Epithelial cell of prostate (primary cell): Measurements from ENCODE around the gene POU5F1.

Experiments
- DNase-seq: peaks from one replicate; pipeline ENCODE4 v3.0.0-alpha.2; 2011; ENCODE audit warnings: low read depth, low spot score
- H3K27ac ChIP-seq: fragments of 450-650 bp; 2 replicates; pipeline ENCODE4 v1.5.1; 2017; ENCODE audit warnings: mild to moderate bottlenecking

The POU5F1 gene

GRCh38 chr6:31118178-31118577 is 52.3 kb downstream of the POU5F1 start:
- H3K27ac ChIP-seq: no peak overlapping the region
- DNase-seq: no peak

GRCh38 chr6:31116661-31117385 is 53.7 kb downstream of the POU5F1 start:
- DNase-seq: no peak
- no peak overlapping the region for H3K27ac ChIP-seq

GRCh38 chr6:31115941-31116560 is 54.4 kb downstream of the POU5F1 start:
- DNase-seq: no peak
- peak overlapping the region; percentile 89 for H3K27ac ChIP-seq

- H3K27ac ChIP-seq: peak overlapping the region; percentile 89
- peak; percentile 40 for DNase-seq
These were observed 55.3 kb downstream of the POU5F1 start for GRCh38 chr6:31114970-31115849.

GRCh38 chr6:31114541-31114878 is 56.0 kb downstream of the POU5F1 start, which contains the start of gene PSORS1C1:
PSORS1C1 (plus strand) TSS chr6:31114800; CDS start chr6:31129633, 14,833 bp downstream.
- DNase-seq: peak; percentile 81
- peak within 1 kb of the TSS; percentile 89 for H3K27ac ChIP-seq
